NCI-H2171 treated with DMSO at 0.1 percent for 48 hours (cell line): ENCODE data around the gene XDH.

Experiments used
- DNase-seq: peaks from one replicate; lab custom pipeline; 2025; lab: John Stamatoyannopoulos, UW

The XDH gene

GRCh38 chr2:31402388-31402787, 12.2 kb downstream of the XDH start:
- DNase-seq, result no peak

- no peak for DNase-seq
Measured at GRCh38 chr2:31401580-31401979, 13.0 kb downstream of the XDH start.

GRCh38 chr2:31398881-31399280, 15.7 kb downstream of the XDH start:
- no peak for DNase-seq

- peak; percentile 23 for DNase-seq
Measured at GRCh38 chr2:31397094-31397493, 17.4 kb downstream of the XDH start.

- no peak for DNase-seq
Measured at GRCh38 chr2:31390324-31390723, 24.2 kb downstream of the XDH start.

- DNase-seq, result no peak
Measured at GRCh38 chr2:31388736-31389135, 25.8 kb downstream of the XDH start.

GRCh38 chr2:31387850-31388249, 26.7 kb downstream of the XDH start:
- DNase-seq, result no peak

GRCh38 chr2:31386648-31387047, 27.9 kb downstream of the XDH start:
- DNase-seq, result no peak

- no peak for DNase-seq
Measured at GRCh38 chr2:31386172-31386571, 28.4 kb downstream of the XDH start.

GRCh38 chr2:31384771-31385276, 29.7 kb downstream of the XDH start:
- DNase-seq, result no peak

- no peak for DNase-seq
Measured at GRCh38 chr2:31384351-31384750, 30.2 kb downstream of the XDH start.

GRCh38 chr2:31383471-31384153, 30.9 kb downstream of the XDH start:
- DNase-seq, result no peak

- DNase-seq, result no peak
Measured at GRCh38 chr2:31382452-31383120, 32.0 kb downstream of the XDH start.

GRCh38 chr2:31381601-31382000, 32.9 kb downstream of the XDH start:
- DNase-seq, result no peak

- DNase-seq, result no peak
Measured at GRCh38 chr2:31380243-31380642, 34.3 kb downstream of the XDH start.

GRCh38 chr2:31379747-31380146, 34.8 kb downstream of the XDH start:
- DNase-seq, result no peak

GRCh38 chr2:31378791-31379501, 35.6 kb downstream of the XDH start:
- DNase-seq, result no peak

GRCh38 chr2:31378389-31378788, 36.2 kb downstream of the XDH start:
- DNase-seq, result no peak

- DNase-seq, result no peak
Measured at GRCh38 chr2:31373127-31373526, 41.4 kb downstream of the XDH start.

GRCh38 chr2:31372097-31372496, 42.4 kb downstream of the XDH start:
- DNase-seq, result no peak

GRCh38 chr2:31371691-31372090, 42.9 kb downstream of the XDH start:
- no peak for DNase-seq

GRCh38 chr2:31366733-31367132, 47.8 kb downstream of the XDH start:
- no peak for DNase-seq
